ENCODE measurements around the gene PTGER3.

- TF ChIP-seq CTCF (IDR thresholded peaks at IDR 0.05; ENCODE audit: insufficient read depth, low read depth, low read length) (no peak), EZH2 (IDR thresholded peaks at IDR 0.05; ENCODE audit: insufficient read depth, low read length) (no peak)
Observed at GRCh38 chr1:70941563-70941962, 106.1 kb downstream of the PTGER3 start.
